Liver (tissue), 9 donors: ENCODE measurements around the gene C1orf21. TPM values are rescaled to one million over a fixed set of nuclear protein-coding genes. Genes with fewer than 3 reads are reported as not detected.

Experiments
- DNase-seq: peaks from one replicate; pipeline ENCODE4 v3.0.0-alpha.2; 2017; ENCODE audit warnings: low spot score
- H3K27ac ChIP-seq, 2 donors: one replicate each; pipeline ENCODE4 v1.7.0; 2013; ENCODE audit warnings: inconsistent platforms in 2 of 2, low read length in 2 of 2, control low read depth in 1 of 2, low read depth in 1 of 2, mild to moderate bottlenecking in 1 of 2
- H3K27me3 ChIP-seq, 4 donors: one replicate each; pipeline versions ENCODE4 v1.6.1 to v1.7.0; 2013; ENCODE audit warnings: low read length in 3 of 4, inconsistent platforms in 1 of 4, mild to moderate bottlenecking in 1 of 4, moderate library complexity in 1 of 4; ENCODE audit not compliant: control insufficient read depth in 4 of 4, insufficient read depth in 4 of 4
- H3K36me3 ChIP-seq, 4 donors: one replicate each; pipeline versions ENCODE4 v1.6.1 to v1.7.0; 2013; ENCODE audit warnings: low read length in 3 of 4, mild to moderate bottlenecking in 3 of 4, low read depth in 1 of 4, moderate library complexity in 1 of 4; ENCODE audit not compliant: control insufficient read depth in 4 of 4, insufficient read depth in 3 of 4
- H3K4me1 ChIP-seq, 4 donors: one replicate each; pipeline versions ENCODE4 v1.6.1 to v1.7.0; 2013; ENCODE audit warnings: low read length in 3 of 4, mild to moderate bottlenecking in 3 of 4, moderate library complexity in 1 of 4; ENCODE audit not compliant: control insufficient read depth in 4 of 4, insufficient read depth in 4 of 4
- H3K4me3 ChIP-seq, 3 donors: one replicate each; pipeline versions ENCODE4 v1.6.1 to v1.7.0; 2013; ENCODE audit warnings: low read length in 3 of 3, control low read depth in 1 of 3, low read depth in 1 of 3, mild to moderate bottlenecking in 1 of 3
- H3K9ac ChIP-seq, 2 donors: one replicate each; pipeline ENCODE4 v1.7.0; 2013; ENCODE audit warnings: low read length in 2 of 2, mild to moderate bottlenecking in 2 of 2, moderate library complexity in 2 of 2, control low read depth in 1 of 2, low read depth in 1 of 2
- H3K9me3 ChIP-seq, 4 donors: one replicate each; pipeline versions ENCODE4 v1.6.1 to v1.7.0; 2013; ENCODE audit warnings: low read length in 3 of 4; ENCODE audit not compliant: control insufficient read depth in 4 of 4
- ATF3 ChIP-seq: IDR thresholded peaks from 2 replicates; pipeline ENCODE4 v1.6.1; 2016; ENCODE audit warnings: antibody characterized with exemption
- CTCF ChIP-seq: fragments of 150-350 bp; IDR thresholded peaks from 2 replicates; pipeline ENCODE4 v1.5.1; 2017; ENCODE audit warnings: improper control_type of control experiment, low read depth, low read length; ENCODE audit not compliant: missing input control
- EGR1 ChIP-seq, 2 donors: IDR thresholded peaks; 2 replicates each; pipeline ENCODE4 v1.6.1; 2016 to 2018; ENCODE audit warnings: antibody characterized with exemption in 2 of 2, low read depth in 2 of 2
- FOXA1 ChIP-seq: IDR thresholded peaks from 2 replicates; pipeline ENCODE4 v1.6.1; 2016; ENCODE audit warnings: antibody characterized with exemption
- FOXA2 ChIP-seq: IDR thresholded peaks from 2 replicates; pipeline ENCODE4 v1.6.1; 2016; ENCODE audit warnings: antibody characterized with exemption
- GABPA ChIP-seq, 2 donors: IDR thresholded peaks in 1 of 2; conservative IDR thresholded peaks in 1 of 2; 2 replicates each; pipeline ENCODE4 v1.6.1; 2016; ENCODE audit warnings: antibody characterized with exemption in 2 of 2, mild to moderate bottlenecking in 1 of 2, moderate library complexity in 1 of 2
- HNF4A ChIP-seq, 2 donors: conservative IDR thresholded peaks; 2 replicates each; pipeline ENCODE4 v1.6.1; 2016; ENCODE audit warnings: antibody characterized with exemption in 2 of 2, mild to moderate bottlenecking in 2 of 2
- HNF4G ChIP-seq: IDR thresholded peaks from 2 replicates; pipeline ENCODE4 v1.6.1; 2016; ENCODE audit warnings: antibody characterized with exemption
- JUND ChIP-seq, 2 donors: IDR thresholded peaks; 2 replicates each; pipeline ENCODE4 v1.6.1; 2016; ENCODE audit warnings: antibody characterized with exemption in 2 of 2
- MAX ChIP-seq: IDR thresholded peaks from 2 replicates; pipeline ENCODE4 v1.6.1; 2016; ENCODE audit warnings: antibody characterized with exemption
- NR2F2 ChIP-seq: IDR thresholded peaks from 2 replicates; pipeline ENCODE4 v1.6.1; 2016; ENCODE audit warnings: antibody characterized with exemption
- RAD21 ChIP-seq, 2 donors: IDR thresholded peaks; 2 replicates each; pipeline ENCODE4 v1.6.1; 2016; ENCODE audit warnings: antibody characterized with exemption in 2 of 2, mild to moderate bottlenecking in 2 of 2
- REST ChIP-seq: IDR thresholded peaks from 2 replicates; pipeline ENCODE4 v1.6.1; 2016; ENCODE audit warnings: antibody characterized with exemption, mild to moderate bottlenecking
- RXRA ChIP-seq, 2 donors: IDR thresholded peaks; 2 replicates each; pipeline ENCODE4 v1.6.1; 2017 to 2018; ENCODE audit warnings: antibody characterized with exemption in 2 of 2, mild to moderate bottlenecking in 1 of 2
- SP1 ChIP-seq: IDR thresholded peaks from 2 replicates; pipeline ENCODE4 v1.6.1; 2018; ENCODE audit warnings: antibody characterized with exemption, mild to moderate bottlenecking
- TAF1 ChIP-seq: conservative IDR thresholded peaks from 2 replicates; pipeline ENCODE4 v1.6.1; 2016; ENCODE audit warnings: antibody characterized with exemption, mild to moderate bottlenecking
- YY1 ChIP-seq: IDR thresholded peaks from 2 replicates; pipeline ENCODE4 v1.6.1; 2016; ENCODE audit warnings: antibody characterized with exemption, mild to moderate bottlenecking
- ZBTB33 ChIP-seq: IDR thresholded peaks from 2 replicates; pipeline ENCODE4 v1.6.1; 2016; ENCODE audit warnings: antibody characterized with exemption
- WGBS: extraction: QIAGEN DNeasy Blood & Tissue Kit; methylation state at CpG from one replicate; pipeline ENCODE4 v1.1.7; 2013; 5-methylcytosine and 5-hydroxymethylcytosine counted together
- polyA plus RNA-seq, 2 donors: library from polyadenylated mRNA; stranded (reverse) in 1 of 2; unstranded in 1 of 2; fragments of 200-250 nt in 1 of 2; fragments of >200 nt in 1 of 2; fragmentation: Nextera tagmentation in 1 of 2; extraction: Ambion mirVana in 1 of 2; gene quantifications; one replicate each; pipeline versions ENCODE4 v1.2.1 to v1.2.3, GENCODE V29; 2013 to 2015
- total RNA-seq, 2 donors: library from RNA; depleted of rRNA; stranded (reverse); fragments of >200 nt; gene quantifications; one replicate each; pipeline ENCODE4 v1.2.3, GENCODE V29; 2014
- donor health status: healthy.
- donor health status: healthy.
- donor health status: healthy.
- donor health status: healthy.
- donor health status: healthy.

C1orf21 gene
- total and polyA plus RNA-seq, 4 donors, result 2.3 to 21.3 (median 13.4) TPM

- WGBS, result 98% methylated on average over 4 of the region's 4 CpGs
- no peak for TF ChIP-seq SP1
These were observed 206.8 kb downstream of the C1orf21 start for GRCh38 chr1:184593597-184593996.

GRCh38 chr1:184595596-184595995 lies 208.8 kb downstream of the C1orf21 start:
- no peak for DNase-seq
- Histone ChIP-seq H3K4me3 (no peak overlapping the region), H3K36me3 (peaks cover 0 to 14% (median under 1%) of the 10 kb centered on the region in 4 donors), H3K27me3 (no peaks in the 10 kb centered on the region), H3K9ac (no peak overlapping the region), H3K27ac (no peak overlapping the region), H3K4me1 (peaks cover 0 to 4% (median 0%) of the 10 kb centered on the region in 4 donors), H3K9me3 (no peaks in the 10 kb centered on the region)
- no peak for TF ChIP-seq ZBTB33
- TF ChIP-seq ATF3, result no peak
- TF ChIP-seq CTCF, result no peak
- no peak for TF ChIP-seq SP1
- no peak for TF ChIP-seq FOXA2
- no peak for TF ChIP-seq FOXA1
- TF ChIP-seq EGR1 (IDR thresholded peaks at IDR 0.05; ENCODE audit: low read depth in 2 of 2), result no peak
- no peak for TF ChIP-seq YY1
- no peak for TF ChIP-seq JUND (IDR thresholded peaks at IDR 0.05)
- no peak for TF ChIP-seq HNF4G
- no peak for TF ChIP-seq RAD21 (IDR thresholded peaks at IDR 0.05)
- TF ChIP-seq RXRA (IDR thresholded peaks at IDR 0.05), result no peak
- TF ChIP-seq HNF4A (conservative IDR thresholded peaks at IDR 0.05), result no peak
- no peak for TF ChIP-seq GABPA (IDR thresholded peaks at IDR 0.05 in 1 of 2, conservative IDR thresholded peaks at IDR 0.05 in 1 of 2)
- no peak for TF ChIP-seq NR2F2
- no peak for TF ChIP-seq MAX
- no peak for TF ChIP-seq TAF1
- no peak for TF ChIP-seq REST
- 92% methylated on average over 7 of the region's 7 CpGs for WGBS

More at GRCh38 chr1:184593597-184593996, 206.8 kb downstream of the C1orf21 start:
- no peak for DNase-seq
- no peak overlapping the region for H3K9ac ChIP-seq
- peaks cover 0 to 11% (median under 1%) of the 10 kb centered on the region in 4 donors for H3K36me3 ChIP-seq
- no peaks in the 10 kb centered on the region for H3K27me3 ChIP-seq
- no peaks in the 10 kb centered on the region for H3K9me3 ChIP-seq
- no peak overlapping the region for H3K27ac ChIP-seq
- H3K4me1 ChIP-seq, result peaks cover 0 to 14% (median 2%) of the 10 kb centered on the region in 4 donors
- H3K4me3 ChIP-seq, result no peak overlapping the region
